Measurements from ENCODE around the gene SOX1.

Gene SOX1

DNA sequence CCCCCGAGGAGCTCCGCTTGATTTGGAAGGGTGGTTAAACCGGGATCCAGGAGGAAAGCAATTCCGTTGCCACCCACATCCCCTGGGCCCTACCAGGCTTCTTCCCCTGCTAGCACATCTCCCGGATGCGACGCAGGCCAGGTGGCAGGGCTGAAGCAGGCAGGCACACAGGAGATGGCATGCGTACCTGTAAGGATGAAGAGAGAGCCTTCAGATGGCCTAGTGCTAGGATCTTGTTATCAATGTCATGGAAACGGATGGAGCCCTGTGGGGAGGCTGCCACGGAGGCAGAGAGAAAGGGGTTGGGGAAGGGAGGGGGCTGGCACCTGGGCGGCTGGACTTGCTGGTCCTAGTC is 8.5 kb upstream of the SOX1 start:
- H4K20me1 ChIP-seq (ENCODE audit: insufficient read depth, low read length), result no peaks in the 10 kb centered on the region
- DNase-seq (no peak), ATAC-seq (ENCODE audit: insufficient read depth, low read depth) (no peak)
- no peaks in the 10 kb centered on the region for H3K27me3 ChIP-seq (ENCODE audit: insufficient read depth, low read length, poor library complexity)
- no peaks in the 10 kb centered on the region for H3K4me1 ChIP-seq (ENCODE audit: insufficient read depth, low read length)
- no peak overlapping the region for H3K4me3 ChIP-seq (ENCODE audit: low read depth in 1 of 2, low read length in 2 of 2)
- no peaks in the 10 kb centered on the region for H3K9me3 ChIP-seq (ENCODE audit: insufficient read depth, low read length, severe bottlenecking)
- no peak overlapping the region for H3K9ac ChIP-seq (ENCODE audit: low read depth, low read length)
- H3K27ac ChIP-seq (ENCODE audit: low read length), result no peak overlapping the region
- no peak overlapping the region for H3K4me2 ChIP-seq (ENCODE audit: insufficient read depth, low read length)
- no peak overlapping the region for H2AFZ ChIP-seq (ENCODE audit: low read depth, low read length)
- TF ChIP-seq, protein P1, sequence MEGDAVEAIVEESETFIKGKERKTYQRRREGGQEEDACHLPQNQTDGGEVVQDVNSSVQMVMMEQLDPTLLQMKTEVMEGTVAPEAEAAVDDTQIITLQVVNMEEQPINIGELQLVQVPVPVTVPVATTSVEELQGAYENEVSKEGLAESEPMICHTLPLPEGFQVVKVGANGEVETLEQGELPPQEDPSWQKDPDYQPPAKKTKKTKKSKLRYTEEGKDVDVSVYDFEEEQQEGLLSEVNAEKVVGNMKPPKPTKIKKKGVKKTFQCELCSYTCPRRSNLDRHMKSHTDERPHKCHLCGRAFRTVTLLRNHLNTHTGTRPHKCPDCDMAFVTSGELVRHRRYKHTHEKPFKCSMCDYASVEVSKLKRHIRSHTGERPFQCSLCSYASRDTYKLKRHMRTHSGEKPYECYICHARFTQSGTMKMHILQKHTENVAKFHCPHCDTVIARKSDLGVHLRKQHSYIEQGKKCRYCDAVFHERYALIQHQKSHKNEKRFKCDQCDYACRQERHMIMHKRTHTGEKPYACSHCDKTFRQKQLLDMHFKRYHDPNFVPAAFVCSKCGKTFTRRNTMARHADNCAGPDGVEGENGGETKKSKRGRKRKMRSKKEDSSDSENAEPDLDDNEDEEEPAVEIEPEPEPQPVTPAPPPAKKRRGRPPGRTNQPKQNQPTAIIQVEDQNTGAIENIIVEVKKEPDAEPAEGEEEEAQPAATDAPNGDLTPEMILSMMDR (IDR thresholded peaks at IDR 0.05; ENCODE audit: borderline replicate concordance, extremely low read depth, low read length, poor library complexity, severe bottlenecking), result no peak
- no peak for TF ChIP-seq EZH2 (IDR thresholded peaks at IDR 0.05; ENCODE audit: borderline replicate concordance, low read depth, low read length, severe bottlenecking)
- H3K36me3 ChIP-seq (ENCODE audit: insufficient read depth, low read length), result no peaks in the 10 kb centered on the region
- H3K79me2 ChIP-seq (ENCODE audit: insufficient read depth, low read length), result no peaks in the 10 kb centered on the region

DNA sequence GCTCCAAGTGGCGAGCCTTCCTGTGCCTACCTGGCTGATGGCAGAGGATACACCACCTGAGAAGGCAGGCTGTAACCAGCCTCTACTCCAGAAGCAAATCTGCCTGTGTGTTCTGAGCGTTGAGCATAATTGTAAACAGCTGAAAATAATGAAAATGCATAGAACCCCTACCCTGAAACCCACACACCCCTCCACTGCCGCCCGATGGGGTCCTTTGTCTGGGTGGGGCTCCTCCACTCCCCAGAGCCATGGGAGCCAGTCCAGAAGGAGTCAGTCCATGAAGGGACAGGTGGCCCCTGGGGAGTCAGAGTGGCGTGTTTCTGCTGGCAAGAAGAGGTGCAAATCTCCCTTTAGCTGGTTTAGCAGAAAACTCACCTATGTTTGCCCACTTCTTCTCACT is 8.0 kb upstream of the SOX1 start:
- Histone ChIP-seq H3K4me3 (ENCODE audit: low read depth in 1 of 2, low read length in 2 of 2) (no peak overlapping the region), H3K27me3 (ENCODE audit: insufficient read depth, low read length, poor library complexity) (no peaks in the 10 kb centered on the region)

DNA sequence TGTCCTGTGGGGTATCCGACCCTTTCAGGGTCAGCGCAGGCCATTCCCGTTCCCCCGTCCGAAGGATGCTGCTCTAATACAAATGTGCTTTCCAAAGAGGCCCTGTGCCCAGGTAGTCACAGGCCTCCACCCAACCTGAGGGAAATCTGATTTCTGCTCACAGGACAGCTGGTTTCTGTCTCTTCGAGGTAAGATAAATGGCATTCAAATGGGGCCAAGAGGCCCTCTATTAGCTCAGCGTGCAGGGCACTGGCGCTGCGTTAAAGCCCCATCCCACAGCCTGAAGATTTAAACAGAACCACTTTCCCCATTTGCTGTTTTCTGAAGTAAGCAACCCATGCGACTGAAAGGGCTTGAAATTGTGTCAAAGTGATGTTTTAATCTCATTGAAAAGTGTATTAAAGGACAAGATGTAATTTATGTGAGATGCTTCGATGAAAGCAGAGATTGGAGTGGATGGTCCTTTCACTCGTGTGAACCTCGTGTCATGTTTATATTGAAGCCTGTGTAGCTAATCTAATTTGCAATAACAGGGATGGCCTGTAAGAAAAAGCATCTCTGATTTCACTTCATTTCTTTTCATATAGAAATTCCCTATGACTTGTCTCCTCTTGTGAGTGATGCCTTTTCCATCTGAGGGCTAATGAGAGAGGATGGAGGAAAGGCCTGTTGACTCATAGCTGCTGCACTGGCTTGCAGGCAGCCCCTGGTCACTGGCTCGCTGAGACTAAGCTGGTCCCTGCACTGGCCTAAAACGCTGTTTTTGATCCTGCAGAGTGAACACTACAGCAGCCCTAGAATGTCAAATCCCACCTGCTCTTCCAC is 7.3 kb upstream of the SOX1 start:
- ATAC-seq (ENCODE audit: insufficient read depth, low read depth) (no peak), DNase-seq (no peak)
- H2AFZ ChIP-seq (ENCODE audit: low read depth, low read length), result no peak overlapping the region
- no peak overlapping the region for H3K9ac ChIP-seq (ENCODE audit: low read depth, low read length)
- TF ChIP-seq, protein P1 (IDR thresholded peaks at IDR 0.05; ENCODE audit: borderline replicate concordance, extremely low read depth, low read length, poor library complexity, severe bottlenecking), result no peak
- TF ChIP-seq EZH2 (IDR thresholded peaks at IDR 0.05; ENCODE audit: borderline replicate concordance, low read depth, low read length, severe bottlenecking), result no peak
- H3K79me2 ChIP-seq (ENCODE audit: insufficient read depth, low read length), result no peaks in the 10 kb centered on the region
- H3K4me2 ChIP-seq (ENCODE audit: insufficient read depth, low read length), result no peak overlapping the region
- H4K20me1 ChIP-seq (ENCODE audit: insufficient read depth, low read length), result no peaks in the 10 kb centered on the region
- no peaks in the 10 kb centered on the region for H3K9me3 ChIP-seq (ENCODE audit: insufficient read depth, low read length, severe bottlenecking)
- H3K4me3 ChIP-seq (ENCODE audit: low read depth in 1 of 2, low read length in 2 of 2), result no peak overlapping the region
- H3K27ac ChIP-seq (ENCODE audit: low read length), result no peak overlapping the region
- H3K36me3 ChIP-seq (ENCODE audit: insufficient read depth, low read length), result no peaks in the 10 kb centered on the region
- H3K27me3 ChIP-seq (ENCODE audit: insufficient read depth, low read length, poor library complexity), result peaks cover 3% of the 10 kb centered on the region
- no peaks in the 10 kb centered on the region for H3K4me1 ChIP-seq (ENCODE audit: insufficient read depth, low read length)

More for the DNA sequence above, 8.0 kb upstream of the SOX1 start:
- H3K4me2 ChIP-seq (ENCODE audit: insufficient read depth, low read length), result no peak overlapping the region
- no peaks in the 10 kb centered on the region for H4K20me1 ChIP-seq (ENCODE audit: insufficient read depth, low read length)
- H3K4me1 ChIP-seq (ENCODE audit: insufficient read depth, low read length), result no peaks in the 10 kb centered on the region
- H3K27ac ChIP-seq (ENCODE audit: low read length), result no peak overlapping the region
- H3K79me2 ChIP-seq (ENCODE audit: insufficient read depth, low read length), result no peaks in the 10 kb centered on the region
- H3K36me3 ChIP-seq (ENCODE audit: insufficient read depth, low read length), result no peaks in the 10 kb centered on the region
- TF ChIP-seq, protein P1 (IDR thresholded peaks at IDR 0.05; ENCODE audit: borderline replicate concordance, extremely low read depth, low read length, poor library complexity, severe bottlenecking), result no peak
- no peak for TF ChIP-seq EZH2 (IDR thresholded peaks at IDR 0.05; ENCODE audit: borderline replicate concordance, low read depth, low read length, severe bottlenecking)
- H3K9me3 ChIP-seq (ENCODE audit: insufficient read depth, low read length, severe bottlenecking), result no peaks in the 10 kb centered on the region
- no peak for DNase-seq
- H2AFZ ChIP-seq (ENCODE audit: low read depth, low read length), result no peak overlapping the region
- no peak for ATAC-seq (ENCODE audit: insufficient read depth, low read depth)
- H3K9ac ChIP-seq (ENCODE audit: low read depth, low read length), result no peak overlapping the region
